Measurements from ENCODE around the gene PITPNM2.

DNA sequence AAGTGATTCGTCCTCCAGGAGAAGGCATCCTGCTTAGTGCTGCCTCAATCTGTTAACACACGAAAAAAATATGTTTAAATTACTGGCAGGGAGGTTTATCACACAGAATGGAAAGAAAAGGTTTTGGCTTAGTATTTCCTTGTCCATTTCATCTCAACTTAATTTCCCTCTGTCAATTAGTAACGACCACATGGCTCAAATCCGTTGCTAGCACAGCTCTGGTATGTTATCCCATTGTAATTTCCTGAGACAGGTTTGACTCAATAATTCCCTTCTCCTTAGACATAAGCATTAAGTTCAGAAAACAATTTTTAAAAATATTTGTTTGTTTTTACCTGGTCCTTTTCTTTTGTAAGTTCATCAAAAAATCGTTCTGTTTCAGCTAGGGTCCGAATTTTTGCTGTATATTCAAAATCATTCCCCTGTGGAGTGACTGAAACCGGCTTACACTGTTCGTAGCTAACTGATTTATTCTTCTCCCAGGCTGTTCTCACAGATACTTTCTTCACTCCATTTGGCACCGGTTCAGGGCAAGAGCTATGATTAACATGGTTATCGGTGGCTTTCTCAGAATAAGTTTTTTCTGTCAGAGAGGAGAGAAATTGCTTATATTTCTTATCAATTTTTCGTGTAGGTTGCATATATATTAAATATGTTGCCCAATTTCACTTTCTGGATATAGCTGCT, 10.1 kb upstream of the PITPNM2 start:
- TF ChIP-seq ISL1 (CRISPR knock-in tag; IDR thresholded peaks at IDR 0.05) (no peak; the same call in 1 of the 2 replicates), TCF4 (CRISPR knock-in tag; IDR thresholded peaks at IDR 0.05; ENCODE audit: borderline replicate concordance) (no peak), PATZ1 (CRISPR knock-in tag; IDR thresholded peaks at IDR 0.05; ENCODE audit: borderline replicate concordance) (no peak), ESRRG (CRISPR knock-in tag; IDR thresholded peaks at IDR 0.05) (no peak), SNAI2 (CRISPR knock-in tag; IDR thresholded peaks at IDR 0.05) (no peak), CSDC2 (CRISPR knock-in tag; IDR thresholded peaks at IDR 0.05) (no peak), ARNTL (CRISPR knock-in tag; IDR thresholded peaks at IDR 0.05; ENCODE audit: borderline replicate concordance, low read depth) (no peak), TOX (CRISPR knock-in tag; IDR thresholded peaks at IDR 0.05; ENCODE audit: borderline replicate concordance) (no peak), TSHZ2 (CRISPR knock-in tag; IDR thresholded peaks at IDR 0.05) (no peak), BACH2 (CRISPR knock-in tag; IDR thresholded peaks at IDR 0.05; ENCODE audit: borderline replicate concordance) (no peak), OSR1 (CRISPR knock-in tag; IDR thresholded peaks at IDR 0.05) (no peak), ZFP3 (CRISPR knock-in tag; IDR thresholded peaks at IDR 0.05) (no peak), ZFP30 (CRISPR knock-in tag; IDR thresholded peaks at IDR 0.05) (no peak)
- TF ChIP-seq, protein P1, sequence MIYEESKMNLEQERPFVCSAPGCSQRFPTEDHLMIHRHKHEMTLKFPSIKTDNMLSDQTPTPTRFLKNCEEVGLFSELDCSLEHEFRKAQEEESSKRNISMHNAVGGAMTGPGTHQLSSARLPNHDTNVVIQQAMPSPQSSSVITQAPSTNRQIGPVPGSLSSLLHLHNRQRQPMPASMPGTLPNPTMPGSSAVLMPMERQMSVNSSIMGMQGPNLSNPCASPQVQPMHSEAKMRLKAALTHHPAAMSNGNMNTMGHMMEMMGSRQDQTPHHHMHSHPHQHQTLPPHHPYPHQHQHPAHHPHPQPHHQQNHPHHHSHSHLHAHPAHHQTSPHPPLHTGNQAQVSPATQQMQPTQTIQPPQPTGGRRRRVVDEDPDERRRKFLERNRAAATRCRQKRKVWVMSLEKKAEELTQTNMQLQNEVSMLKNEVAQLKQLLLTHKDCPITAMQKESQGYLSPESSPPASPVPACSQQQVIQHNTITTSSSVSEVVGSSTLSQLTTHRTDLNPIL (CRISPR knock-in tag; IDR thresholded peaks at IDR 0.05; ENCODE audit: low read depth): no peak
